ENCODE measurements around the gene HGD.

DNA sequence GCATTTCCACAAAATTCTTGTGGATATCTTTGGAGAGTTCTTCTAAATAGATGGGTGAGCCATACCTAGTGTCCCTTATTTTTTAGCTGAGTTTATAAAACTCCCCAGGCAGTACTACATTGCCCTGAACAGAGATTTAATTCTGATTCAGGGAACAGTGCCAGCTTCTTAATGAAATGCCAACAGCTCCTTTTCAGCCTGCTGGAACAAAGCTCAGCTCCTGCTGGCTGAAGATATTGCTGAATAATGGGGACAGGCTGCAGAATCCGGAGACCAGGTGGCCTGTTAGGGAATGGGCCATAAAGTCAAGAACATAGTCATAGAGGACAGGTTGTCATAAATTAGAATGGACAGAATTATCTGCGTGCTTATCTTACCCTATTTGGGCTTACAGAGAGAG lies 8.9 kb downstream of the HGD start:
- TF ChIP-seq, protein P1, sequence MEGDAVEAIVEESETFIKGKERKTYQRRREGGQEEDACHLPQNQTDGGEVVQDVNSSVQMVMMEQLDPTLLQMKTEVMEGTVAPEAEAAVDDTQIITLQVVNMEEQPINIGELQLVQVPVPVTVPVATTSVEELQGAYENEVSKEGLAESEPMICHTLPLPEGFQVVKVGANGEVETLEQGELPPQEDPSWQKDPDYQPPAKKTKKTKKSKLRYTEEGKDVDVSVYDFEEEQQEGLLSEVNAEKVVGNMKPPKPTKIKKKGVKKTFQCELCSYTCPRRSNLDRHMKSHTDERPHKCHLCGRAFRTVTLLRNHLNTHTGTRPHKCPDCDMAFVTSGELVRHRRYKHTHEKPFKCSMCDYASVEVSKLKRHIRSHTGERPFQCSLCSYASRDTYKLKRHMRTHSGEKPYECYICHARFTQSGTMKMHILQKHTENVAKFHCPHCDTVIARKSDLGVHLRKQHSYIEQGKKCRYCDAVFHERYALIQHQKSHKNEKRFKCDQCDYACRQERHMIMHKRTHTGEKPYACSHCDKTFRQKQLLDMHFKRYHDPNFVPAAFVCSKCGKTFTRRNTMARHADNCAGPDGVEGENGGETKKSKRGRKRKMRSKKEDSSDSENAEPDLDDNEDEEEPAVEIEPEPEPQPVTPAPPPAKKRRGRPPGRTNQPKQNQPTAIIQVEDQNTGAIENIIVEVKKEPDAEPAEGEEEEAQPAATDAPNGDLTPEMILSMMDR (IDR thresholded peaks at IDR 0.05): no peak
- TF ChIP-seq POLR2A (IDR thresholded peaks at IDR 0.05): no peak
